ENCODE data around the gene HOXA6.

The HOXA6 gene

DNA sequence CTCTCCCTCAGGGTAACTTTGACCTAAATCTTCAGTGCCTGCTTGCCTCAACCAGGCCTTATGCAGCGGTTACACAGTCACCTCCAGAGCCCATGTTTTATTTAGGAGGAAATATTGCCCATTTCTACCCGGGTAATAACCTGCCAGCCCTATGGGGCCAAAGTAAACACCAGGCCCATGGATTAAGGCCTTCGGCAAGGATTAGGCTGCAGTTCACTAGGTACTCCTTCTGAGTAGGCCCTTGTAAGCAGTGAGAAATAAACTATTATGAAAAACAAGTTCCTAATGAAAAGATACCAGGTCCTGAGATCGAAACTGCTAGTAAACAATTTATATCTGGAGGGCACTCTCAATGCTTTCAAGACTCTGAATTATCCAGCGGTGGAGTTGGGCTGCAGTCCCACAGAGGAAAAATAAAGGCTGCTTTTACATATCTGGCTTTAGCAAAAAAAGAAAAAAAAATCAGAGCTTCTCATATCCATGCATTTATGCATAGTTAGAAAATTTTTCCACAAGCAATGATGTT, 30.3 kb upstream of the HOXA6 start:
- Histone ChIP-seq H4K20me1 (ENCODE audit: insufficient read depth, low read length) (no peaks in the 10 kb centered on the region), H3K79me2 (ENCODE audit: insufficient read depth, low read length) (no peaks in the 10 kb centered on the region), H3K27me3 (ENCODE audit: insufficient read depth, low read length, poor library complexity) (peaks cover 3% of the 10 kb centered on the region), H3K9ac (ENCODE audit: low read depth, low read length) (no peak overlapping the region), H3K4me2 (ENCODE audit: insufficient read depth, low read length) (no peak overlapping the region), H3K36me3 (ENCODE audit: insufficient read depth, low read length) (no peaks in the 10 kb centered on the region), H3K4me1 (ENCODE audit: insufficient read depth, low read length) (no peaks in the 10 kb centered on the region), H3K9me3 (ENCODE audit: insufficient read depth, low read length, severe bottlenecking) (no peaks in the 10 kb centered on the region), H2AFZ (ENCODE audit: low read depth, low read length) (no peak overlapping the region), H3K4me3 (ENCODE audit: low read depth in 1 of 2, low read length in 2 of 2) (no peak overlapping the region), H3K27ac (ENCODE audit: low read length) (no peak overlapping the region)
- TF ChIP-seq EZH2 (IDR thresholded peaks at IDR 0.05; ENCODE audit: borderline replicate concordance, low read depth, low read length, severe bottlenecking) (no peak), CTCF (IDR thresholded peaks at IDR 0.05; ENCODE audit: borderline replicate concordance, extremely low read depth, low read length, poor library complexity, severe bottlenecking) (no peak)
- DNase-seq, result no peak
- ATAC-seq (ENCODE audit: insufficient read depth, low read depth), result no peak

GRCh38 chr7:27176962-27177794, 29.6 kb upstream of the HOXA6 start:
- DNase-seq (no peak), ATAC-seq (ENCODE audit: insufficient read depth, low read depth) (no peak)
- Histone ChIP-seq H3K79me2 (ENCODE audit: insufficient read depth, low read length) (no peaks in the 10 kb centered on the region), H2AFZ (ENCODE audit: low read depth, low read length) (no peak overlapping the region), H3K9ac (ENCODE audit: low read depth, low read length) (no peak overlapping the region), H3K4me1 (ENCODE audit: insufficient read depth, low read length) (no peaks in the 10 kb centered on the region), H4K20me1 (ENCODE audit: insufficient read depth, low read length) (no peaks in the 10 kb centered on the region), H3K27ac (ENCODE audit: low read length) (no peak overlapping the region), H3K36me3 (ENCODE audit: insufficient read depth, low read length) (no peaks in the 10 kb centered on the region), H3K27me3 (ENCODE audit: insufficient read depth, low read length, poor library complexity) (peaks cover 3% of the 10 kb centered on the region), H3K4me3 (ENCODE audit: low read depth in 1 of 2, low read length in 2 of 2) (no peak overlapping the region), H3K9me3 (ENCODE audit: insufficient read depth, low read length, severe bottlenecking) (no peaks in the 10 kb centered on the region), H3K4me2 (ENCODE audit: insufficient read depth, low read length) (no peak overlapping the region)
- TF ChIP-seq EZH2 (IDR thresholded peaks at IDR 0.05; ENCODE audit: borderline replicate concordance, low read depth, low read length, severe bottlenecking) (no peak), CTCF (IDR thresholded peaks at IDR 0.05; ENCODE audit: borderline replicate concordance, extremely low read depth, low read length, poor library complexity, severe bottlenecking) (no peak)

- Histone ChIP-seq H3K79me2 (ENCODE audit: insufficient read depth, low read length) (no peaks in the 10 kb centered on the region), H3K9me3 (ENCODE audit: insufficient read depth, low read length, severe bottlenecking) (no peaks in the 10 kb centered on the region), H3K27ac (ENCODE audit: low read length) (no peak overlapping the region), H3K9ac (ENCODE audit: low read depth, low read length) (no peak overlapping the region), H3K36me3 (ENCODE audit: insufficient read depth, low read length) (no peaks in the 10 kb centered on the region), H3K4me3 (ENCODE audit: low read depth in 1 of 2, low read length in 2 of 2) (no peak overlapping the region), H3K4me2 (ENCODE audit: insufficient read depth, low read length) (no peak overlapping the region), H4K20me1 (ENCODE audit: insufficient read depth, low read length) (no peaks in the 10 kb centered on the region), H3K27me3 (ENCODE audit: insufficient read depth, low read length, poor library complexity) (peaks cover 5% of the 10 kb centered on the region), H2AFZ (ENCODE audit: low read depth, low read length) (no peak overlapping the region), H3K4me1 (ENCODE audit: insufficient read depth, low read length) (no peaks in the 10 kb centered on the region)
- ATAC-seq (ENCODE audit: insufficient read depth, low read depth) (no peak), DNase-seq (no peak)
- TF ChIP-seq CTCF (IDR thresholded peaks at IDR 0.05; ENCODE audit: borderline replicate concordance, extremely low read depth, low read length, poor library complexity, severe bottlenecking) (no peak), EZH2 (IDR thresholded peaks at IDR 0.05; ENCODE audit: borderline replicate concordance, low read depth, low read length, severe bottlenecking) (no peak)
Measured at GRCh38 chr7:27176524-27176845, 28.9 kb upstream of the HOXA6 start.

Measured in DND-41 (cell line).